Gastroesophageal sphincter (tissue), 3 donors: ENCODE measurements around the gene TBC1D1.

ENCODE experiments used
- EP300 ChIP-seq: sonication (generic); formaldehyde crosslinking; IDR thresholded peaks from one replicate; pipeline ENCODE4 v1.6.1; 2017; ENCODE audit warnings: antibody characterized with exemption, mild to moderate bottlenecking
- POLR2A ChIP-seq, 2 donors: fragments of 450-650 bp; IDR thresholded peaks; one replicate each; pipeline ENCODE4 v1.6.1; 2017; ENCODE audit warnings: antibody characterized with exemption in 2 of 2, mild to moderate bottlenecking in 2 of 2, moderate library complexity in 1 of 2
- TF ChIP-seq, protein P1 (sequence below), 4 experiments: fragments of 200-600 bp in 2 of 4; fragments of 450-650 bp in 2 of 4; sonication (generic) in 1 of 4; IDR thresholded peaks; one replicate each; pipeline ENCODE4 v1.5.1; 2017 to 2019; ENCODE audit warnings: antibody characterized with exemption in 4 of 4, mild to moderate bottlenecking in 2 of 4, moderate library complexity in 2 of 4

DNA sequence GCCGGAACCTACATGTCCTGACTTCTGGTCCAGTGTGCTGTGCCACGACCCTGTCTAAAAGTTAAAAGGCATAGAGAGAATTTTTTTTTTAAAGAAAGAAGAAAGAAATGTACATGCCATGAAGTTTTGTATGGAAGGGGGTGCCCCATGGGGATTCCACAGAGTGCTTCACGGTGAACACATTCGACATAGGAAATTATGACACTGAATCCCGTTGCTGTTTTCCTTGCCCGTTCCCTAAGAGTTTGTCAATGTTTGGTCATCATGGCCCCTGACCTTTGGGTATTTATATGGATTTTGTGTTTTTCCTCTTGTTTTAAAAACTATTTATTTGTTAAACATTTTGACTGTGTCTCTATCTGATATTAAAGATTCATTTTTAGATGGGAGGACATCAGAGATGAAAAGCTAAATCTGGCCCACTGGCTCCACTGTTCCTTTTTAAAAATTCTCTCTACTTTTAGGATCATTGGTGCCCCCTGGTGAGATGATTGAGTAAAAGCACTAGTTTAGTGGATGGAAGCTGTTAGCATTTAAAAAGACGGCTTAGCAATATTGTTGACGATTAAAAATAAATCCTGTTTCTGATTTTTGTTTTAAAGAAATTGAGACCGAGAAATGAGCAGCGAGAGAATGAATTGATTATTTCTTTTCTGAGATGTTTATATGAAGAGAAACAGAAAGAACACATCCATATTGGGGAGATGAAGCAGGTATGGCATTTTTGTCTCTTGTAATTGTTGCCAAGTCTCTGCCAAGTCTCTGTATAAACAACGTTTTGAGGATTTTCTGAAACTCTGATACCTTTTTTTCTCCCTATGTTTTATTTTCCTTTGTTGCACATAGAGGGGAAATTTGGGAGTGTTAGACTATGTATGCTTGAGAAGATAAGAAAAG is 144.3 kb downstream of the TBC1D1 start:
- TF ChIP-seq, protein P1, sequence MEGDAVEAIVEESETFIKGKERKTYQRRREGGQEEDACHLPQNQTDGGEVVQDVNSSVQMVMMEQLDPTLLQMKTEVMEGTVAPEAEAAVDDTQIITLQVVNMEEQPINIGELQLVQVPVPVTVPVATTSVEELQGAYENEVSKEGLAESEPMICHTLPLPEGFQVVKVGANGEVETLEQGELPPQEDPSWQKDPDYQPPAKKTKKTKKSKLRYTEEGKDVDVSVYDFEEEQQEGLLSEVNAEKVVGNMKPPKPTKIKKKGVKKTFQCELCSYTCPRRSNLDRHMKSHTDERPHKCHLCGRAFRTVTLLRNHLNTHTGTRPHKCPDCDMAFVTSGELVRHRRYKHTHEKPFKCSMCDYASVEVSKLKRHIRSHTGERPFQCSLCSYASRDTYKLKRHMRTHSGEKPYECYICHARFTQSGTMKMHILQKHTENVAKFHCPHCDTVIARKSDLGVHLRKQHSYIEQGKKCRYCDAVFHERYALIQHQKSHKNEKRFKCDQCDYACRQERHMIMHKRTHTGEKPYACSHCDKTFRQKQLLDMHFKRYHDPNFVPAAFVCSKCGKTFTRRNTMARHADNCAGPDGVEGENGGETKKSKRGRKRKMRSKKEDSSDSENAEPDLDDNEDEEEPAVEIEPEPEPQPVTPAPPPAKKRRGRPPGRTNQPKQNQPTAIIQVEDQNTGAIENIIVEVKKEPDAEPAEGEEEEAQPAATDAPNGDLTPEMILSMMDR (IDR thresholded peaks at IDR 0.05) = peak; percentile 59 to 83 (median 78)
- TF ChIP-seq POLR2A (IDR thresholded peaks at IDR 0.05) (no peak), EP300 (no peak)
